Measurements from ENCODE around the gene TXNIP. TPM values are rescaled to one million over a fixed set of nuclear protein-coding genes. Genes with fewer than 3 reads are reported as not detected.
"Not testable (repeated sequence)": the region's sequence is repeated elsewhere in the genome, so short reads cannot be mapped to it uniquely, and the experiment has no call there.

TXNIP gene
- total RNA-seq, 1 donor from 2014 or later, result 19.0 TPM

- TF ChIP-seq CTCF (IDR thresholded peaks at IDR 0.05; ENCODE audit: insufficient read depth, low read length, poor library complexity, severe bottlenecking), result peak; percentile 57
- Histone ChIP-seq H3K4me3 (ENCODE audit: low read depth, low read length) (no peak overlapping the region), H3K27me3 (ENCODE audit: control insufficient read depth, insufficient read depth, low read length) (no peaks in the 10 kb centered on the region), H3K36me3 (ENCODE audit: control insufficient read depth, insufficient read depth, low read length) (no peaks in the 10 kb centered on the region)
- DNase-seq (ENCODE audit: low read depth), result no peak
These were observed 36.3 kb upstream of the TXNIP start for GRCh38 chr1:146032631-146033219.

GRCh38 chr1:146031476-146031875 is 35.1 kb upstream of the TXNIP start:
- H3K36me3 ChIP-seq (ENCODE audit: control insufficient read depth, insufficient read depth, low read length), result no peaks in the 10 kb centered on the region
- no peak overlapping the region for H3K4me3 ChIP-seq (ENCODE audit: low read depth, low read length)
- DNase-seq (ENCODE audit: low read depth), result no peak
- no peaks in the 10 kb centered on the region for H3K27me3 ChIP-seq (ENCODE audit: control insufficient read depth, insufficient read depth, low read length)
- no peak for TF ChIP-seq CTCF (IDR thresholded peaks at IDR 0.05; ENCODE audit: insufficient read depth, low read length, poor library complexity, severe bottlenecking)

GRCh38 chr1:146029117-146029516 is 32.7 kb upstream of the TXNIP start:
- Histone ChIP-seq H3K36me3 (ENCODE audit: control insufficient read depth, insufficient read depth, low read length) (no peaks in the 10 kb centered on the region), H3K4me3 (ENCODE audit: low read depth, low read length) (no peak overlapping the region), H3K27me3 (ENCODE audit: control insufficient read depth, insufficient read depth, low read length) (no peaks in the 10 kb centered on the region)
- no peak for DNase-seq (ENCODE audit: low read depth)
- no peak for TF ChIP-seq CTCF (IDR thresholded peaks at IDR 0.05; ENCODE audit: insufficient read depth, low read length, poor library complexity, severe bottlenecking)

GRCh38 chr1:146026650-146027049 is 30.3 kb upstream of the TXNIP start:
- H3K4me3 ChIP-seq (ENCODE audit: low read depth, low read length); H3K27me3 ChIP-seq (ENCODE audit: control insufficient read depth, insufficient read depth, low read length); H3K36me3 ChIP-seq (ENCODE audit: control insufficient read depth, insufficient read depth, low read length); DNase-seq (ENCODE audit: low read depth): not testable (repeated sequence)

- not testable (repeated sequence) for H3K36me3 ChIP-seq (ENCODE audit: control insufficient read depth, insufficient read depth, low read length); DNase-seq (ENCODE audit: low read depth); H3K4me3 ChIP-seq (ENCODE audit: low read depth, low read length); H3K27me3 ChIP-seq (ENCODE audit: control insufficient read depth, insufficient read depth, low read length)
These were observed 29.6 kb upstream of the TXNIP start for GRCh38 chr1:146025787-146026495.

GRCh38 chr1:146022403-146023127 is 26.2 kb upstream of the TXNIP start:
- peaks cover 30% of the 10 kb centered on the region for H3K27me3 ChIP-seq (ENCODE audit: control insufficient read depth, insufficient read depth, low read length)
- no peaks in the 10 kb centered on the region for H3K36me3 ChIP-seq (ENCODE audit: control insufficient read depth, insufficient read depth, low read length)
- H3K4me3 ChIP-seq (ENCODE audit: low read depth, low read length), result no peak overlapping the region
- TF ChIP-seq CTCF (IDR thresholded peaks at IDR 0.05; ENCODE audit: insufficient read depth, low read length, poor library complexity, severe bottlenecking), result no peak
- no peak for DNase-seq (ENCODE audit: low read depth)
